ENCODE results near the gene TPGS2. TPM values are rescaled to one million over a fixed set of nuclear protein-coding genes. Genes with fewer than 3 reads are reported as not detected.
"Not testable (repeated sequence)": the region's sequence is repeated elsewhere in the genome, so short reads cannot be mapped to it uniquely, and the experiment has no call there.

Gene TPGS2
- total RNA-seq, 1 donor from 2014 or later: 95.4 TPM

GRCh38 chr18:36817039-36817438 is 11.8 kb downstream of the TPGS2 start:
- H3K36me3 Mint-ChIP-seq (ENCODE audit: unreplicated experiment): peaks cover 40% of the 10 kb centered on the region
- TF ChIP-seq CTCF (IDR thresholded peaks at IDR 0.05): no peak
- no peak overlapping the region for H3K4me3 Mint-ChIP-seq (ENCODE audit: unreplicated experiment)

GRCh38 chr18:36816096-36816495 is 12.7 kb downstream of the TPGS2 start:
- DNase-seq (ENCODE audit: extremely low spot score, unreplicated experiment); H3K4me1 Mint-ChIP-seq (ENCODE audit: unreplicated experiment); H3K27ac Mint-ChIP-seq (ENCODE audit: unreplicated experiment); H3K4me3 Mint-ChIP-seq (ENCODE audit: unreplicated experiment); H3K27me3 Mint-ChIP-seq (ENCODE audit: unreplicated experiment); H3K9me3 Mint-ChIP-seq (ENCODE audit: unreplicated experiment): not testable (repeated sequence)
- H3K36me3 Mint-ChIP-seq (ENCODE audit: unreplicated experiment): peaks cover 39% of the 10 kb centered on the region

More at GRCh38 chr18:36817039-36817438, 11.8 kb downstream of the TPGS2 start:
- Mint-ChIP-seq H3K9me3 (ENCODE audit: unreplicated experiment) (no peaks in the 10 kb centered on the region), H3K4me1 (ENCODE audit: unreplicated experiment) (no peaks in the 10 kb centered on the region), H3K27ac (ENCODE audit: unreplicated experiment) (no peak overlapping the region), H3K27me3 (ENCODE audit: unreplicated experiment) (no peaks in the 10 kb centered on the region)
- DNase-seq (ENCODE audit: extremely low spot score, unreplicated experiment): no peak

GRCh38 chr18:36814994-36815393 is 13.8 kb downstream of the TPGS2 start:
- no peaks in the 10 kb centered on the region for H3K27me3 Mint-ChIP-seq (ENCODE audit: unreplicated experiment)
- TF ChIP-seq CTCF (IDR thresholded peaks at IDR 0.05): no peak
- no peaks in the 10 kb centered on the region for H3K4me1 Mint-ChIP-seq (ENCODE audit: unreplicated experiment)
- no peak overlapping the region for H3K27ac Mint-ChIP-seq (ENCODE audit: unreplicated experiment)
- peaks cover 34% of the 10 kb centered on the region for H3K36me3 Mint-ChIP-seq (ENCODE audit: unreplicated experiment)
- DNase-seq (ENCODE audit: extremely low spot score, unreplicated experiment): no peak
- no peak overlapping the region for H3K4me3 Mint-ChIP-seq (ENCODE audit: unreplicated experiment)
- no peaks in the 10 kb centered on the region for H3K9me3 Mint-ChIP-seq (ENCODE audit: unreplicated experiment)

- TF ChIP-seq CTCF (IDR thresholded peaks at IDR 0.05): no peak
- Mint-ChIP-seq H3K4me1 (ENCODE audit: unreplicated experiment) (peaks cover 3% of the 10 kb centered on the region), H3K9me3 (ENCODE audit: unreplicated experiment) (no peaks in the 10 kb centered on the region), H3K4me3 (ENCODE audit: unreplicated experiment) (no peak overlapping the region), H3K27ac (ENCODE audit: unreplicated experiment) (no peak overlapping the region), H3K36me3 (ENCODE audit: unreplicated experiment) (peaks cover 34% of the 10 kb centered on the region), H3K27me3 (ENCODE audit: unreplicated experiment) (no peaks in the 10 kb centered on the region)
- DNase-seq (ENCODE audit: extremely low spot score, unreplicated experiment): no peak
These were observed 15.0 kb downstream of the TPGS2 start for GRCh38 chr18:36813824-36814223.

- H3K36me3 Mint-ChIP-seq (ENCODE audit: unreplicated experiment): peaks cover 33% of the 10 kb centered on the region
- no peak for DNase-seq (ENCODE audit: extremely low spot score, unreplicated experiment)
- H3K4me1 Mint-ChIP-seq (ENCODE audit: unreplicated experiment): peaks cover 3% of the 10 kb centered on the region
- no peaks in the 10 kb centered on the region for H3K27me3 Mint-ChIP-seq (ENCODE audit: unreplicated experiment)
- H3K9me3 Mint-ChIP-seq (ENCODE audit: unreplicated experiment): no peaks in the 10 kb centered on the region
- no peak overlapping the region for H3K27ac Mint-ChIP-seq (ENCODE audit: unreplicated experiment)
- no peak for TF ChIP-seq CTCF (IDR thresholded peaks at IDR 0.05)
- H3K4me3 Mint-ChIP-seq (ENCODE audit: unreplicated experiment): no peak overlapping the region
These were observed 15.6 kb downstream of the TPGS2 start for GRCh38 chr18:36813101-36813775.
